Fibroblast of mammary gland (primary cell): Measurements from ENCODE around the gene POLR3G.

Experiments used
- DNase-seq: peaks from one replicate; pipeline ENCODE4 v3.0.0-alpha.2; 2010; ENCODE audit warnings: low read depth
- H3K4me3 ChIP-seq: 2 replicates; pipeline ENCODE4 v1.5.1; 2011; ENCODE audit warnings: low read depth, mild to moderate bottlenecking, low read length, moderate library complexity; ENCODE audit not compliant: control insufficient read depth
- TF ChIP-seq, protein P1 (sequence below): conservative IDR thresholded peaks from 2 replicates; pipeline ENCODE4 v1.5.1; 2011; ENCODE audit warnings: low read depth, low read length, inconsistent platforms; ENCODE audit not compliant: control insufficient read depth, insufficient read depth

Gene POLR3G

GRCh38 chr5:90518661-90519060, 44.0 kb downstream of the POLR3G start:
- TF ChIP-seq, protein P1, sequence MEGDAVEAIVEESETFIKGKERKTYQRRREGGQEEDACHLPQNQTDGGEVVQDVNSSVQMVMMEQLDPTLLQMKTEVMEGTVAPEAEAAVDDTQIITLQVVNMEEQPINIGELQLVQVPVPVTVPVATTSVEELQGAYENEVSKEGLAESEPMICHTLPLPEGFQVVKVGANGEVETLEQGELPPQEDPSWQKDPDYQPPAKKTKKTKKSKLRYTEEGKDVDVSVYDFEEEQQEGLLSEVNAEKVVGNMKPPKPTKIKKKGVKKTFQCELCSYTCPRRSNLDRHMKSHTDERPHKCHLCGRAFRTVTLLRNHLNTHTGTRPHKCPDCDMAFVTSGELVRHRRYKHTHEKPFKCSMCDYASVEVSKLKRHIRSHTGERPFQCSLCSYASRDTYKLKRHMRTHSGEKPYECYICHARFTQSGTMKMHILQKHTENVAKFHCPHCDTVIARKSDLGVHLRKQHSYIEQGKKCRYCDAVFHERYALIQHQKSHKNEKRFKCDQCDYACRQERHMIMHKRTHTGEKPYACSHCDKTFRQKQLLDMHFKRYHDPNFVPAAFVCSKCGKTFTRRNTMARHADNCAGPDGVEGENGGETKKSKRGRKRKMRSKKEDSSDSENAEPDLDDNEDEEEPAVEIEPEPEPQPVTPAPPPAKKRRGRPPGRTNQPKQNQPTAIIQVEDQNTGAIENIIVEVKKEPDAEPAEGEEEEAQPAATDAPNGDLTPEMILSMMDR: no peak
- H3K4me3 ChIP-seq: no peak overlapping the region
- peak; percentile 49 for DNase-seq

GRCh38 chr5:90519081-90519480, 44.4 kb downstream of the POLR3G start:
- peak; percentile 3 for DNase-seq
- TF ChIP-seq, protein P1: no peak
- H3K4me3 ChIP-seq: no peak overlapping the region

DNA sequence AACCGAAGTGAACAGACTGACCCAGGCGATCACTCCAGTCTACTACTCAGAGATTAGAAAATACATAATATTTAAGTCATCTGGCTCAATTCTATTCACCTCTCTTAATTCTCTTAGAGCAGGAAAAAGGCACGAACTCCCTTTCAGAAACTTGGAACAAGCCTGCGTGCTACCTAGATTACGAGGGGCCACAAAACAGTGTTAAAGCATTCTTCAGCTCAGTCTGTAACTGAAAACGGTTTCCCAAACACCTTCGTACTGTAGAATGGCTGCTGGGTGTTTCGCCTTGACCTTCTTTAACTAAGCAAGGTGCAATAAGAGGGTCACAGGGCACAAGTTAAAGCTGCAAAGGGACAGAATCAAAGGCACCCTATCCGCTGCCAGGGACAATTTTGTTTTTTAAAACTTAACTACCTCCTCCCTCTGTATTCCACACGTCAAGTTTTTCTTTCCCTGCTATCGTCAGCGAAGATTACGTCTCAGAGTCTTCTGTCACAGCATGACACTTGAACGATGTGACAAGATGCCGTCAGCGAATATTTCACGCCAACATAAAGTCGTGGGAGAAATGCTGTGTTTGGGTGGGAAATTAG, 54.0 kb downstream of the POLR3G start:
- TF ChIP-seq, protein P1: no peak
- DNase-seq: peak; percentile 23
- H3K4me3 ChIP-seq: peak overlapping the region; percentile 100

GRCh38 chr5:90529194-90529938, 54.7 kb downstream of the POLR3G start, which contains the start of gene LYSMD3:
Gene LYSMD3, minus strand, starts transcription at chr5:90529584. Its CDS starts 4,295 bp downstream, at chr5:90525289.
- TF ChIP-seq, protein P1: no peak
- peak within 1 kb of the TSS; percentile 100 for H3K4me3 ChIP-seq
- peak; percentile 94 for DNase-seq

GRCh38 chr5:90529939-90530677, 55.4 kb downstream of the POLR3G start:
- DNase-seq: peak; percentile 89
- H3K4me3 ChIP-seq: peak overlapping the region; percentile 100
- TF ChIP-seq, protein P1: peak; percentile 80

DNA sequence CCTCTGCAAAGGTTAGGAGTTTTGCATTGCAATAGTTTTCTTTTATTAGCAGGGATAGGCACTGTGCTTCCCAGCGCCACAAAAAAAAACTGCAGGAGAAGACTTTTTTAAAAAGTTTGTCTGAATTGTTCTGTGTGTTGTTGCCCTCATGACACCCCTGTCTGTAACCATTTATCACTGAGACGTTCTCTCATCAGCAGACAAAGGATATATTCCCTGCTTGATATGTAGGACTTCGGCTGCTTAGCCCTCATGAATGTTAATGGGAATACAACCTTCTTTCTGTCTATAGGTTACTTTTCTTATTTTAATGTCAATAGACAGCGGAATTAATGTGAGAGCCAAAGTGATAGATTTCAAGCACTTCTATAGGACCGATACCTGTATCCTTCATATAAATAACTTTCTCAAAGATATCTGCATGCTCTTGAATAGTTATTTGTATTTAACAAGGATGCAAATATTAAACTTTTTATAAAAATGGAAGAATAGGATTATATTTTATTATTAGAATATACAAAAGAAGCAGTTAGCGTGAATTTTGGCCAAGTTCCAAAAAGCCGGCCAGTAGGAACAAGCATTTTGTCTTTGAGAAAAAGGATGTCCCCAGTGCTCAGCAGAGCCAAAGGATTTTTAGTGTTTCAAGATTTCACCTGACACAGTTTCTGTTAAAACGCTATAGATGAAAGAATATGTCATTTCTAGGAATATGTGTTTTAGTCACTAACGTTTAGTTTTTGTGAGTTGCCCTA, 56.2 kb downstream of the POLR3G start:
- DNase-seq: no peak
- H3K4me3 ChIP-seq: no peak overlapping the region
- TF ChIP-seq, protein P1: no peak
